ENCODE results near the gene GATC. TPM values are rescaled to one million over a fixed set of nuclear protein-coding genes. Genes with fewer than 3 reads are reported as not detected.
"Not testable (repeated sequence)": the region's sequence is repeated elsewhere in the genome, so short reads cannot be mapped to it uniquely, and the experiment has no call there.

Gene GATC
- total RNA-seq, 1 experiment from 2014 or later: 35.6 TPM

- no peak for DNase-seq (ENCODE audit: extremely low read depth, low read depth)
Measured at GRCh38 chr12:120432772-120433525, 13.3 kb upstream of the GATC start.

GRCh38 chr12:120437735-120438494, 8.3 kb upstream of the GATC start, which contains the start of gene COX6A1:
Gene COX6A1 (plus strand): TSS chr12:120438113. CDS start chr12:120438127, 14 bp downstream.
- peak; percentile 99 for DNase-seq (ENCODE audit: extremely low read depth, low read depth)

DNA sequence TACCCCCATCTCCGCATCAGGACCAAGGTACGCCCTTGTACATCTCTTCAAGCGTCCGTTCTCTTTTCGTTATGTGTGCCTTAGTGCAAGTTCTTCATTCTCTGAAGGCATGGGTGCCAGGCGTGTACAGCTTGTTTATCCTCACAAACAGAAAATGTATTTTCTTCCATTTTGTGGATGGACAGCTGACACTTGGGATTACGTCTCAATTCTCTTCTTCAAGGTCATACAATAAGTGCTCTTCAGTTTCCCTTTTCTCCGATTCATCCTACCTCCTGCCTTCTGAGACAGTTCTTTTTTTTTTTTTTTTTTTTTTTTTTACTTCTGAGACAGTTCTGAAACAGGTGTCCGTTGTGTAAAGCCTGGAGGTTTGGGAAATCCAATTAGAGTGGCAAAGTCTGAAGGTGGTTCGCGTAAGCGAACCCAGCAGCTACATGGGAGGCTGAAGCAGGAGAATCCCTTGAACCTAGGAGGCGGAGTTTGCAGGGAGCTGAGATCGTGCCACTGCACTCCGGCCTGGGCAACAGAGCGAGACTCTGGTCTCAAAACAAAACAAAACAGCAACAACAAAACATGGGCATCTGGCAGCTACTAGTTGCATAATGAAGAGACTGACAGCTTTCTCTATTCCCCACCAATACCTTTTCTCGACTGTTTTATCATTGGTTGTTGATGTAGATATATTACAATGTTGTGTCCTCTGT, 7.6 kb upstream of the GATC start:
- DNase-seq (ENCODE audit: extremely low read depth, low read depth): no peak

GRCh38 chr12:120439646-120440247, 6.5 kb upstream of the GATC start:
- DNase-seq (ENCODE audit: extremely low read depth, low read depth): peak; percentile 67

- no peak for DNase-seq (ENCODE audit: extremely low read depth, low read depth)
Measured at GRCh38 chr12:120444676-120445075, 1.6 kb upstream of the GATC start.

GRCh38 chr12:120446844-120447178, 567 bp downstream of the GATC start:
- not testable (repeated sequence) for DNase-seq (ENCODE audit: extremely low read depth, low read depth)

DNA sequence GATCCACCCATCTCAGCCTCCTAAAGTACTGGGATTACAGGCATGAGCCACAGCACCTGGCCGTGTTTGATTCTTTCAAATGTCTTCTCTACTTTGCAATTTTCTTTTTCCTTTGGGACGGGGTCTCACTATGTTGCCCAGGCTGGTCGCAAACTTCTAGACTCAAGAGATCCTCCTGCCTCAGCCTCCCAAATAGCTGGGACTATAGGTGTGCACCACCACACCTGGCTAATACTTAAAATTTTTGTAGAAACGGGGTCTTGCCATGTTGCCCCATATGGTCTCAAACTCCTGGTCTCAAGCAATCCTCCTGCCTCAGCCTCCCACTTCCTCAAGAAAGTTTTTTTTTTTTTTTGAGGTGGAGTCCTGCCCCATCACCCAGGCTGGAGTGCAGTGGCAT, 1.7 kb downstream of the GATC start:
- DNase-seq (ENCODE audit: extremely low read depth, low read depth): no peak

DNA sequence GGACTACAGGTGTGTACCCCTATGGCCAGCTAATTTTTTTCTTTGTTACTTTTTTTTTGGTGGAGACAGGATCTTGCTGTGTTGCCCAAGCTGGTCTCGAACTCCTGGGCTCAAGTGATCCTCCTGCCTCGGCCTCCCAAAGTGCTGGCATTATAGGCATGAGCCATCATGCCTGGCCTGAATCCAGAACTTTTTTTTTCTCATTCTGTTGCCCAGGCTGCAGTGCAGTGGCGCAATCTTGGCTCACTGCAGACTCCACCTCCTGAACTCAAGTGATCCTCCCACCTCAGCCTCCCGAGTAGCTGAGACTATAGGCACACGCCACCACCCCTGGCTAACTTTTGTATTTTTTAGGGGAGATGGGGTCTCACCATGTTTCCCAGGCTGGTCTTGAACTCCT, 6.3 kb downstream of the GATC start:
- not testable (repeated sequence) for DNase-seq (ENCODE audit: extremely low read depth, low read depth)

DNA sequence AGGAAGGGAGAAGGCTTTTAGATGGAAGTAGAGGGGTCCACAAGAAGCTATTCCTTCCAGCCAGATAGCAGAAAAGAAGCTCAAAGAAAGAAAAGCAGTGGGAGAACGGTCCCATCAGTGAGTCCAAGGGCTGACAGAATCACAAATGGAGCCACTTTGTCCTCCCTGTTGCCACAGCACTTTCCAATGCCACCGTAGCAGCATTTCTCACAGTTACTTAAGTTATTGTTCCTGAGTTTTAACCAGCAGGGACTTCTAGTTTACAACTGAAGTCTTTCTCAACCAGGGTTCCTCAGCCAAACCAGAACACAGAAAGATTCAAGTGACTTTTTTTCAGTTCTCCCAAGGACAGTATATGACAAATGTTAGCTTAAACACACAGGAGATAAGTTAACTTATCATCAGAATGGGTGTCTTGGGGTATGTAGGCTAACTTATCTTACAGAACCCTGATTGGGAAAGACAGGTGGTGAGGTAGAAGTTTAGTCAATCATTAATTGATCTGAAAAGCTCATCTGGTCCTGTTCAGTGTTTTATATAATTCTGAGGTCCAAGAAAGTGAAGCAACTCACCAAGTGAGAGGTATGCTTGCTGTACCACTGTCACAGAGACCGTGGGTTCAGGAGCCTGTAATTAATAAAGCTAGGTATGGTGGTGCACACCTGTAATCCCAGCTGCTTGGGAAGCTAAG, 7.0 kb downstream of the GATC start:
- no peak for DNase-seq (ENCODE audit: extremely low read depth, low read depth)

GRCh38 chr12:120453977-120454376, 7.7 kb downstream of the GATC start:
- DNase-seq (ENCODE audit: extremely low read depth, low read depth): peak; percentile 42

- no peak for DNase-seq (ENCODE audit: extremely low read depth, low read depth)
Measured at GRCh38 chr12:120455302-120455701, 9.1 kb downstream of the GATC start.

DNA sequence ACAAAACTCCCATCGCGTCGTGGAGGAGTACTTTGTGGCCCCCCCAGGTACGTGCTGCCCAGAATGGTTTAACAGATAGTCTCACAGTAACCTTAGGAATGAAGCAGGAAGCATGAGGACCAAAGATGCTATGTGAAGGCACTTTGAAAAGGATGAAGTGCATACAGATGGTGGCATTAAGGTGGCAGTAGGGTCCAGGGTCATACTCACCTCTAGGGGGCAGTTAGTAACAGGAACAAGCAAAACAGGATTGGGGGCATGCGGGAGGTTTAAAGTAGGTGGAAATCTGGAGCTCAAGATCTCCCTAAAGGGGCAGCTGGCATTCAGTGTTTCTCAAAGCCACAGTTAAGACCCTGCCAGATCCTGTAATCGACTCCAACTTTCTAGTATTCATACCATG, 10.9 kb downstream of the GATC start:
- DNase-seq (ENCODE audit: extremely low read depth, low read depth): no peak

DNA sequence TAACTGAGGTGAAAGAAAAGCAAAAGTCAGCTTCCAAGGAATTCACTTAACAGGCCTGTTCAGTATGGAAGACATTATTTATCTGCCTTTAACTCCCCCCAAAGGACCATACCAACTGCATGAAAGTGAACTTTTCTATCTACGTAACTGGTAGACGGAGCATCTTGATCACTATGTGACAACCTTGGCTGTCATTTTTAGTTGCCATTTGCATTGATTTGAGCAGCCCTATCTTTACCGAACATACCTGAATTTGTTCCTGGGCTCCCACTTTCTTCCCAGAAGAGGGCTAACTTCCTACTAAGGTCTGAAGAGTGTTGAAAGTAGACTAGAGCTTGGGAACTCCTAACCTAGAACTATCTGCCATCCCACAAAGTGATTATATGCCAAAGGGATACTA, 13.9 kb downstream of the GATC start:
- DNase-seq (ENCODE audit: extremely low read depth, low read depth): no peak

- DNase-seq (ENCODE audit: extremely low read depth, low read depth): no peak
Measured at GRCh38 chr12:120462099-120462640, 15.9 kb downstream of the GATC start.

GRCh38 chr12:120463712-120464111, 17.5 kb downstream of the GATC start:
- no peak for DNase-seq (ENCODE audit: extremely low read depth, low read depth)

- DNase-seq (ENCODE audit: extremely low read depth, low read depth): no peak
Measured at GRCh38 chr12:120465756-120466155, 19.5 kb downstream of the GATC start.

DNA sequence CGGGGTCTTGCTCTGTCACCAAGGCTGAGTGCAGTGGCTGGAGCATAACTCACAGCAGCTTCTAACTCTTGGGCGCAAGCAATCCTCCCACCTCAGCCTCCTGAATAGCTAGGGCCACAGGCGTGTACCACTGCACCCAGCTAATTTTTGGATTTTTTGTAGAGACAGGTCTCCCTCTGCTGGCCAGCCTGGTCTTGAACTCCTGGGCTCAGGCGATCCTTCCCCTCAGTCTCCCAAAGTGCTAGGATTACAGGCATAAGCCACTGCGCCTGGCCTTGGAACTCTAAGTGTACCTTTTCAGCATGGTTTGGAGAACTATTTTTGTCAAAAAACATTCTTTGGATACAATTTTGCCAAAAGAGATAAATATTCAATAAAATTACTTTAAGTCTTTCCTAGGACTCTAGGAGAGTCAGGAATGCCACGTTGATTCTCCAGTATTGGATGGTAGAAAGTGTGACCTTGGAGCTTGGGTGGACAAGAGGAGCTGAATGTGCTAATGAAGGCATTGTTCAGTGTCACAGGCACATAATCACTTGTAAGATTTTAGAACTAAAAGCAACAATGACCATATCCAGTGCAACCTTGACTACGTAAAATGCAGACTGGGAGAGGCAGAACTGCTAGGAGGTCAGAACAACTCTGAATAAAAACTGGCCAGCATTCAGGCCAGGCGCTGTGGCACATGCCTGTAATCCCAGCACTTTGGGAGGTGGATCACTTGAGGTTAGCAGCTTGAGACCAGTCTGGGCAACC, 20.5 kb downstream of the GATC start:
- peak; percentile 42 for DNase-seq (ENCODE audit: extremely low read depth, low read depth)

GRCh38 chr12:120467439-120467838, 21.2 kb downstream of the GATC start:
- no peak for DNase-seq (ENCODE audit: extremely low read depth, low read depth)

GRCh38 chr12:120468325-120468820, 22.1 kb downstream of the GATC start:
- DNase-seq (ENCODE audit: extremely low read depth, low read depth): no peak
